Suprapubic skin (tissue), 4 donors: ENCODE measurements around the gene CEP85L.

Experiments
- EP300 ChIP-seq: sonication (generic); formaldehyde crosslinking; IDR thresholded peaks from one replicate; pipeline ENCODE4 v1.6.1; 2017; ENCODE audit warnings: antibody characterized with exemption
- POLR2A ChIP-seq, 2 donors: fragments of 450-650 bp; IDR thresholded peaks; one replicate each; pipeline ENCODE4 v1.6.1; 2017; ENCODE audit warnings: antibody characterized with exemption in 2 of 2, mild to moderate bottlenecking in 2 of 2, moderate library complexity in 2 of 2
- POLR2AphosphoS5 ChIP-seq, 3 donors: sonication (generic); formaldehyde crosslinking; IDR thresholded peaks; one replicate each; pipeline ENCODE4 v1.6.1; 2017; ENCODE audit warnings: antibody characterized with exemption in 3 of 3
- TF ChIP-seq, protein P1 (sequence below), 2 donors: fragments of 200-600 bp in 1 of 2; fragments of 450-650 bp in 1 of 2; sonication (generic) in 1 of 2; IDR thresholded peaks; one replicate each; pipeline ENCODE4 v1.5.1; 2016 to 2019; ENCODE audit warnings: antibody characterized with exemption in 2 of 2, mild to moderate bottlenecking in 1 of 2, moderate library complexity in 1 of 2

DNA sequence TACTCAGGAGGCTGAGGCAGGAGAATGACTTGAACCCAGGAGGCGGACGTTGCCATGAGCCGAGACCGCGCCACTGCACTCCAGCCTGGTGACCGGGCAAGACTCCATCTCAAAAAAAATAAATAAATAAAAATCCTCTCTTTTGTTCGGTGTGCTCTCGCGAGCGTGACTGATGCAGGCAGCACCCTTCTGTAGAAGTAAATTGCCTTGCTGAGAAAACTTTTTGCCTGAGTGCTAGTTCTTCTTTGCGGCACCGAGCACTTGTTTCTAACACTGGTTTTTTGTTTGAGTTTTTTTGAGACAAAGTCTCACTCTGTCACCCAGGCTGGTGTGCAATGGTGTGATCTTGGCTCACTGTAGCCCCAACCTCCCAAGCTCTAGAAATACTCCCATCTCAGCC lies 72.8 kb downstream of the CEP85L start:
- no peak for TF ChIP-seq EP300
- TF ChIP-seq, protein P1, sequence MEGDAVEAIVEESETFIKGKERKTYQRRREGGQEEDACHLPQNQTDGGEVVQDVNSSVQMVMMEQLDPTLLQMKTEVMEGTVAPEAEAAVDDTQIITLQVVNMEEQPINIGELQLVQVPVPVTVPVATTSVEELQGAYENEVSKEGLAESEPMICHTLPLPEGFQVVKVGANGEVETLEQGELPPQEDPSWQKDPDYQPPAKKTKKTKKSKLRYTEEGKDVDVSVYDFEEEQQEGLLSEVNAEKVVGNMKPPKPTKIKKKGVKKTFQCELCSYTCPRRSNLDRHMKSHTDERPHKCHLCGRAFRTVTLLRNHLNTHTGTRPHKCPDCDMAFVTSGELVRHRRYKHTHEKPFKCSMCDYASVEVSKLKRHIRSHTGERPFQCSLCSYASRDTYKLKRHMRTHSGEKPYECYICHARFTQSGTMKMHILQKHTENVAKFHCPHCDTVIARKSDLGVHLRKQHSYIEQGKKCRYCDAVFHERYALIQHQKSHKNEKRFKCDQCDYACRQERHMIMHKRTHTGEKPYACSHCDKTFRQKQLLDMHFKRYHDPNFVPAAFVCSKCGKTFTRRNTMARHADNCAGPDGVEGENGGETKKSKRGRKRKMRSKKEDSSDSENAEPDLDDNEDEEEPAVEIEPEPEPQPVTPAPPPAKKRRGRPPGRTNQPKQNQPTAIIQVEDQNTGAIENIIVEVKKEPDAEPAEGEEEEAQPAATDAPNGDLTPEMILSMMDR (IDR thresholded peaks at IDR 0.05), result no peak
- TF ChIP-seq POLR2A (IDR thresholded peaks at IDR 0.05), result no peak
- TF ChIP-seq POLR2AphosphoS5 (IDR thresholded peaks at IDR 0.05), result no peak
